Measurements from ENCODE around the gene CNPY3.

CNPY3 gene

DNA sequence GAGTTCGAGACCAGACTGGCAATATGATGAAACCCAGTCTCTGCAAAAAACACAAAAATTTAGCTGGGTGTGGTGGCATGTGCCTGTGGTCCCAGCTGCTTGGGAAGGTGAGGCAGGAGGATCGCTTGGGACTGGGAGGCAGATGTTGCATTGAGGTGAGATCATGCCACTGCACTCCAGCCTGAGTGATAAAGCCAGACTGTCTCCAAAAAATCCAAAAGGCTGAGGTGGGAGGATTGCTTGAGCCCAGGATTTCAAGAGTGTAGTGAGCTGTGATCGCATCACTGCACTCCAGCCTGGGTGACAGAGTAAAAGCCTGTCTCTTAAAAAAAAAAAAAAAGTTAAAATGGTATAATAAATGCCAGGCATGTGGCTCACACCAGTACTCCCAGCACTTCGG lies 14.7 kb upstream of the CNPY3 start:
- TF ChIP-seq, protein P1, sequence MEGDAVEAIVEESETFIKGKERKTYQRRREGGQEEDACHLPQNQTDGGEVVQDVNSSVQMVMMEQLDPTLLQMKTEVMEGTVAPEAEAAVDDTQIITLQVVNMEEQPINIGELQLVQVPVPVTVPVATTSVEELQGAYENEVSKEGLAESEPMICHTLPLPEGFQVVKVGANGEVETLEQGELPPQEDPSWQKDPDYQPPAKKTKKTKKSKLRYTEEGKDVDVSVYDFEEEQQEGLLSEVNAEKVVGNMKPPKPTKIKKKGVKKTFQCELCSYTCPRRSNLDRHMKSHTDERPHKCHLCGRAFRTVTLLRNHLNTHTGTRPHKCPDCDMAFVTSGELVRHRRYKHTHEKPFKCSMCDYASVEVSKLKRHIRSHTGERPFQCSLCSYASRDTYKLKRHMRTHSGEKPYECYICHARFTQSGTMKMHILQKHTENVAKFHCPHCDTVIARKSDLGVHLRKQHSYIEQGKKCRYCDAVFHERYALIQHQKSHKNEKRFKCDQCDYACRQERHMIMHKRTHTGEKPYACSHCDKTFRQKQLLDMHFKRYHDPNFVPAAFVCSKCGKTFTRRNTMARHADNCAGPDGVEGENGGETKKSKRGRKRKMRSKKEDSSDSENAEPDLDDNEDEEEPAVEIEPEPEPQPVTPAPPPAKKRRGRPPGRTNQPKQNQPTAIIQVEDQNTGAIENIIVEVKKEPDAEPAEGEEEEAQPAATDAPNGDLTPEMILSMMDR (IDR thresholded peaks at IDR 0.05) = no peak

DNA sequence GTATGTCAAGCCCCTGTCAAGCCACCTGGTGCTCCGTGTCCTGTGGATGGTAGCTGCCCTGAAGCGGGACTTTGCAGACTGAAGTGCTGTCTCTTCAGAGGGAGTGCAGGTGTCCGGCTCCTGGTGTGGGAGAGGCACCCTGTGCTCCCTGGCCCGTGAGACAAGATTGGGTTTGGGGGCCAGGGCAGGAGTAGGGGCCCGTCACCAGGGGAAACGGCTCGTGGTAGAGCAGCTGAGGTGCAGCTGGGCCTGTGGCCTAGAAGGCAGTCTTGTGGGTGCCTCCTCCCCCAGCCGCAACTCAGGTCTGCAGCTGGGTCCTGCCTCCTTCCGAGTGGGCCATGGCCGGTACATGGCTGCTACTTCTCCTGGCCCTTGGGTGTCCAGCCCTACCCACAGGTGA lies 13.5 kb upstream of the CNPY3 start, which contains the start of gene PTCRA:
TSS of gene PTCRA (plus strand) at position 322 of the 400 bp plus-strand sequence. CDS start at position 339, 17 bp downstream.
- TF ChIP-seq, protein P1 (IDR thresholded peaks at IDR 0.05) = no peak

DNA sequence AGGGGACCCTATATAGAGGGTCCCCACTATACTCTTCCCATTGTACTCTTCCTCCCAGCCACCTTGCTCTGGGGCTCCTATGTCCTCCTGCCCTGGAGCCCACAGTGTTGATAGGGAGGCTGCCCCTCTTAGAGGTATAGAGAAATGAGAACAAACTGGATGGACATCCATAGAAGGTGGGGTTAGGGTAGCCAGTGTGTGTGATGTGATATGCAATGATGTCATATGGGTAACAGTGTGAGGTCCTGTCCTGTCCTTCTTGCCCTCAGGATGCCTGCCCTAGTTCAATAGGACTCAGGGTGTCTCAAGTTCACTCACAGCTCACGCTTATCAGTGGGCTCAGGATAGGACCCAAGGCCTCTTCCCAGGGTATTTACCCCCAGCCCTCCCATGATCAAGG lies 13.0 kb upstream of the CNPY3 start:
- TF ChIP-seq, protein P1 (IDR thresholded peaks at IDR 0.05) = no peak

GRCh38 chr6:42921801-42922200 lies 7.5 kb upstream of the CNPY3 start:
- TF ChIP-seq, protein P1 (IDR thresholded peaks at IDR 0.05) = no peak

DNA sequence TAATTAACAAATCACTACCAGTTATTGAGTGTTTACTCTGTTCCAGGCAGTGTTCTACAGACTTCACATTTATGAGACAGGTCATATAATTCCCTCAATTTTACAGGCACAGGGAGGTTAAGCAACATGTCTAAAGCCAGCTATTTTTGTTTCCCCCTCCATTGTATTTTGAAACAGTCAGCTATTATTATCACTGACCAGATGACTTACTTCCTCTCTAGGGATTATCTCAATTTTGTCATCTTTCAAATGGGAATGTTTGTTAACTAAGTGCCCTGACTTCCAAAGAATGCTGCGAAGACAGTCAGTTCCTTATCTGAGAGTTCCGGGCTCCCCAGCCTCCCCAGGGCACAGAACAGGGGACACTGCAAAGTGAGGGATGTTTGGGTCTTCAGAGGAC lies 5.6 kb upstream of the CNPY3 start:
- TF ChIP-seq, protein P1 (IDR thresholded peaks at IDR 0.05) = no peak

DNA sequence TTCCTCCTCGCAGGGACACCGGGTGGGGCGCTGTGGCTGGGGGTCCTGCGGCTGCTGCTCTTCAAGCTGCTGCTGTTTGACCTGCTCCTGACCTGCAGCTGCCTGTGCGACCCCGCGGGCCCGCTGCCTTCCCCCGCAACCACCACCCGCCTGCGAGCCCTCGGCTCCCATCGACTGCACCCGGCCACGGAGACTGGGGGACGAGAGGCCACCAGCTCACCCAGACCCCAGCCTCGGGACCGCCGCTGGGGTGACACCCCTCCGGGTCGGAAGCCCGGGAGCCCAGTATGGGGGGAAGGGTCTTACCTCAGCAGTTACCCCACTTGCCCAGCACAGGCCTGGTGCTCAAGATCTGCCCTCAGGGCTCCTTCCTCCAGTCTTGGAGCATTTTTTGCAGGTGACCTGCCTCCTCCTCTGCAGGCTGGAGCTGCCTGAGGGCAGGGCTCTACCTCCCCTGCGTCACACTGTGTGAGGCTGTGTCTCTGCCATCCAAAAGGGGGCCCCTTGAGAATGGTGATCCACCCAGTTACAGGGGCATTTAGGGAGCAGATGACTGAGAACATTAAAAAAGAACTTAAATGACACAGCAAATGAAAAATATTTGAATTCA lies 3.9 kb upstream of the CNPY3 start:
- TF ChIP-seq, protein P1 (IDR thresholded peaks at IDR 0.05) = no peak

GRCh38 chr6:42929821-42930360 lies 611 bp downstream of the CNPY3 start:
- TF ChIP-seq, protein P1 (IDR thresholded peaks at IDR 0.05) = no peak
